H4 (cell line): Measurements from ENCODE around the gene PAH. TPM values are rescaled to one million over a fixed set of nuclear protein-coding genes. Genes with fewer than 3 reads are reported as not detected.
"Not testable (repeated sequence)": the region's sequence is repeated elsewhere in the genome, so short reads cannot be mapped to it uniquely, and the experiment has no call there.

Experiments
- DNase-seq: peaks from one replicate; pipeline ENCODE4 v3.0.0-alpha.2; 2015; ENCODE audit warnings: low spot score
- total RNA-seq: library from RNA; depleted of rRNA; stranded (reverse); fragments of >200 nt; shearing (Covaris generic); gene quantifications from 2 replicates; pipeline ENCODE4 v1.2.3, GENCODE V29; 2014

Gene PAH
- total RNA-seq, 1 experiment from 2014 or later = 0.37 TPM

DNA sequence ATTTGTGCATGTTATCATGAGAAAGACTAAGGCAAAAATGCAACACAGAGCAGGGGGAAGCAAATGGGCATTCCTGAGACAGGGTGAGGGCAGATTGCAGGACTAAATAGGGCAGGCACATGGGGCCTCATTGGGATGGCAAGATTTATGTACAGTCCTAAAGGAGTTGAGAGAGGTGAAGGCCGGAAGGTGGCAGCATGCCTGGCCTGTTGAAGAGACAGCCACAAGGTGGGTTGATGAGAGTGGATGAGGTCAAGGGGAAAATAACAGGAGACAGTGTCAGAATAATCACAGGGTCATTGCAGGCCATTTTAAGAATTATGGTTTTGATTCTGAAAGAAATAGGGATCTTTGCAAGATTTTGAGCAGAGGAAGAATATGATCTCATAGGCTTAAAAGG lies 21.0 kb downstream of the PAH start:
- DNase-seq = no peak

DNA sequence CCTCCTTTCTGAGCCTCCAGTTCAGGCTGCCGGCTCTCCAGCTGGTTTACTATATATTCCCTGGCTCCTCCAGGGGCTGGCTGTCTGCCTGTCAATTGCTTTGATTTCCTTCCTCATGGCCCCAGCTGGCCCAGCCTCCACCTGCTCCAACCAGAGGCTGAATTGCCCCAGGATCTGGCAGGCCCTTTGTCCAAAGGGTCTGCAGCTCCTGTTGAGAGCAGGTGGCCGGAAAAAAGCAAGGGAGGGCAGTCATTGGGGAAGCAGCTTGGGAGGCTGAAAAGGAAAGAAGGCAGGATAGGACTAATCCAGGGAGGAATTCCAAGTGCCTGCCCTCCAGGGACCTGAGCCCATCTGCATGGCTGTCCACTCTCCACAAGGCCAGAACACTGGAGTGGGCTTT lies 25.3 kb downstream of the PAH start:
- DNase-seq = no peak

DNA sequence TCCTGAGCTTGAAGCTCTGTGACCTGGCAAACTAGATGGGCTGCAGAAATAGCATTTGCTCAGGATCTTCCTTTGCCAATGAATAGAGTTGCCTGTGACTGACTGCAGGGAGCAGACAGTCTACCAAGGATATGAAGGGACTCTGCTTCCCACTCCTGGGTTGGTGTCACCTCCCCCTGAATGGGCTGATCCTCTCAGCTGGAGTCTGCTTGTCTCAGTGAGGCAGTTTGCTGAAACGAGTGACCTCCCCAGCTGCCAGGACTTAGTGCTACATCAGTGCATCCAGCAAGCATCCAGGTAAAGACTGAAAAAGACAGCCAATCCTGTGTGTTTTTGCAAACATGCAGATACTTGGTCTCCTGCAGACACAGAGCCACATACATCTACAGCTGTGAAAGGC lies 28.5 kb downstream of the PAH start:
- DNase-seq = no peak

DNA sequence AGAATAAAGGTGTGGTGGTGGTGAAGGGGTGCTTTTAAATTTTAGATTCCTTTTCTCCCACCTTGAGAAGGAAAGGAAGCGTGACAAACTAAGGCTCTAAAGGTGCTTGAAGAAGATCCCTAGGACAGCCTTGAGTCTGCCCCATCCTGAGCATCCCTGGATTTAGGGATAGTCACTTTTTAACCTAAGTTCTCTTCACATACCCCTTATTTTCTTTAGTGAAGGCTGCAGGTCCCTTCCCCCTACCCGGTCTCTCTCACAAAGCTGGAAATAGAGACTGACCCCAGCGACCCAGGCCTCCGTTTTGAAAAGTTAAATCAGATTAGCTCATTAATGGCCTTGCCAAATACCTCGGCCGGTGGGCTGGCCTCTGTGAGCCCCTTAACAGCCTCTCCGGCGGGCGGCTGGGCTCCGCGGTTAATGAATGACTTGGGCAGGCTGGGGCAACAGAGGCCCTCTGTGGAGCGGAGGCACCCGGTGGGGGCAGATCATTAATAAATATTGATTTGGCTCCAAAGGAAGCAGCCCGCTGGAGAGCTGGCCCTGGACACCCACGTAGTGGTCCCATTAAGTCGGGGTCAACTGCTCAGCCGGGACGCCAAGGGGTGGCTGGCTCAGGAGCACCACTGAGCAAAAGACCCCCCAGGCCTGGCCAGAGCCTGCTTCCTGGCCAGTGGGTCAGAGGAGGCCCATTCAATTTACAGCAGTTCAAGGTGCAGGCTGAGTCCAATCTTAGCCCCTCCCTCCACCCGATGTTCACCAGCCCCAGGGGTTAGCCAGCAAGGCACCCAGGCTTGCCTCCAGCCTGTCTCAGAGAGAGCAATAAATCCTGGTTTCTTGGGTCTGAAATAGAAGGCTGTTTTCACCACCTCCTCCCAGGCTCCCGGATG lies 31.8 kb downstream of the PAH start:
- DNase-seq = no peak

GRCh38 chr12:102883204-102883799 lies 33.7 kb downstream of the PAH start:
- DNase-seq = peak; percentile 37

- DNase-seq = no peak
Observed at GRCh38 chr12:102880783-102881182, 36.3 kb downstream of the PAH start.

DNA sequence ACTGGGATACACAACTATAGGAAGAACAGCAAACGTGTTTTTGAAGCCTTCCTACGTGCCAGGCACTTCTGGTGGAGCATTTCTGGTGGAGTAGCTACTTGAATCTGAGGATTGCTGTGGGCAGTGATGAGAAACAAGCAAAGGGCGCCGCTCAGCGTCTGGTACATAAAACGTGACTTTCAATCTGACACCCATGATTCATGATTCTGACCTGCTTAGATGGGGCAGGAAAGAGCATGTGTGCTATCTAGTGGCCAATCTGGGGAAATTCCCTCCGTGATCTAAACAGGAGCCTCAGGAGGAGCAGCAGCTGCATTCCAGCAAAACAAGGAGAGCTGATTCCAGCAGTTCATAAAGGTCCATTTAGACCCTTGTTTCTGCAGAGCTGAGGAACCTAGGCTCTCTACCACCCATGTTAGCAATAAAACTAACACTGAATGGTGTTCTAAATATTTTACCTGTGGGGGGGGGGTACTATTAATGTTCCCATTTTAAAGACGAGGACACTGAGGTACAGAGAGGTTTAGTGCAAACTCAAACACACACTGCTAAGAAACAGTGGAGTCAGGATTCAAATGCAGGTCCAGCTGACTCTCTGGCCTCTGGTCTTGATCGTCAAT lies 37.8 kb downstream of the PAH start:
- DNase-seq = peak; percentile 90

- peak; percentile 34 for DNase-seq
Observed at GRCh38 chr12:102876883-102877282, 40.2 kb downstream of the PAH start.

DNA sequence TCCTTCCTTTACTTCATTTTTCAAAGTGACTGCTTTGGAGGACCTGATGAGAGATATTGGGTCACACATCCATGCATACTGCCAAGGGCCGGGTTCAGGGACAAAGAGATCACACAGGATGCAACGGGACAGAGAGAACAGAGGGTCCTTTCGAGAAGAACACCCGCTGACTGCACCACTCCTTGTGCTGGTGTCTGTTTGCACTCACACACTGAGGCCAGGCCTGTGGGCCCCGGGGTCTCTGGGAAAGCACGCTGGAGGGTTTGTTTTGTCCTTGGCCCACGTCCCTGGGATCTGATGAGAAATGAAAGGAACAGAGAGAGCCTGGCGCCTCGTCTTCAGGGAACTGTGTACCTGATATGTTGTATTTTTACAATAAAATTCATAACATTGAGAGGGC lies 42.2 kb downstream of the PAH start:
- DNase-seq = no peak

DNA sequence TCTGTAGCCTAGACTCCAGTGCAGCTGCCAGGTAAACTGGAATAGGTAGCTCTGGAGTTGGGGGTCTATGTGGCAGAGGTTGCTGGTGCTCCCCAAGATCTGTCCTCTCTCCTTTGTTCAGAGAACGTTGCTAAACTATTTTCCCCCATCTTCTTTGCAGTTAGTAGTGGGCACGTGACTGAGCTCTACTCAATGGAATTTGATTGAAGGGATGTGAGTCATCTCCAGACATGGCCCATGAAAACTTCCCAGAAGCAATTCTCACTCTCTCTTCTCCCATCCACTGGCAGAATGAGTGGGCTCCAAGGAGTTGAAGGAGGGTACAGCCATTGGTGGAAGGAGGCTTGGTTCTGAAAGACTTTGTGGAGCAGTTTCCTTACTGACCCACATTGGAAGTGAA lies 44.0 kb downstream of the PAH start:
- no peak for DNase-seq

- DNase-seq = no peak
Observed at GRCh38 chr12:102871014-102871413, 46.0 kb downstream of the PAH start.

DNA sequence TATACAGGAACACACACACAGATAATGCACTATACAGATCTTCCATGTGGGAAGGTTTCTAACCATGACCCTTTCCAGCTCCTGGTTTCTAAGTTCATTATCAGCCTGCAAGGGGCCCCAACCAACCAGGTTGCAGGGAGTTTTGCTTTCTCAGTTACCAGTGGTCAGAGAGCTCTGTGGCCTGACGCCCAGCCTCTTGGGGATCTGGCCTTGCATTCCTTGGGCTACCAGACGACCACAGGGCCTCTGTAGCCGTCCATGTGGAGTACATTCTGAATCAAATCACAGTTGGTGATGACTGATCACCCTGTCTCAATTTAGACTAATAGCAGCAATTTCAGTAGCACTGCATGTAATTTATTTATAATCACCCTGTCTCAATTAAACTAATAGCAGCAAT lies 47.5 kb downstream of the PAH start:
- no peak for DNase-seq

GRCh38 chr12:102865821-102866615 lies 51.0 kb downstream of the PAH start:
- DNase-seq = no peak

DNA sequence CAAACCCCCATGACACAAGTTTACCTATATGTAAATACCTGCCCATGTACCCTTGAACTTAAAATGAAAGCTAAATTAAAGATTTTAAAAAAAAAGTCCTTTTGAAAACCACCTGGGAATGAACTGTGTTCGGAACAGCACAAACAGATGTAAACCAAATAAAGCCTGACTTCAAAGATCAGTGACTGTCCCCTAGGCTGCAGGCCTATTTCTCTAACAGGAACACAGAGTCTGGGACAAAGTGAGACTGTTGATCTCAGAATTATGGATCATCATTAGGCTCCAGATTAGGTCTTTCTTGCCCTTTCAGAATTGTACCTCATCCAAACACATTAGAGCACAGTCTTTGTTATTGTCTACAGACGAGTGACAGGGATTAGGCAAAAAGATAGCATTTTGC lies 54.6 kb downstream of the PAH start:
- no peak for DNase-seq

DNA sequence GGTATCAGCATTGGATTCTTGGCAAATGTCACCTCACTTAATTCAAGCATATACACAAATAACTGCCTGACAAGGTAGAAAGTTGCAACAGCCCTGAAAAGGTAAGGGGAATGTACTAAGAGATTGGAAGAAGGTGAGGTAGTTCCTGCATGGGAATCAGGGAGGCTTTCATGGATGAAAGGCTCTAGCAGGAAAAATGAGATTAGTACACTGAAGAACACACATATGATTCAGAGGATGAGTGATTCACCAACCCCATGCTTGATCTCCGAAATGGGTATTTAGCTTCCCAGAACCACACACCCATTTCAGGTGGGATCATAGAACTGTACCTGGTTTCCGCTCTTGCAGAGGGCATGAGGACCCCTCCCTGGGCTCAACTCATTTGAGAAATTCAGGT lies 65.8 kb downstream of the PAH start:
- no peak for DNase-seq

- no peak for DNase-seq
Observed at GRCh38 chr12:102849722-102850447, 67.2 kb downstream of the PAH start.

- DNase-seq = no peak
Observed at GRCh38 chr12:102848832-102849231, 68.2 kb downstream of the PAH start.

DNA sequence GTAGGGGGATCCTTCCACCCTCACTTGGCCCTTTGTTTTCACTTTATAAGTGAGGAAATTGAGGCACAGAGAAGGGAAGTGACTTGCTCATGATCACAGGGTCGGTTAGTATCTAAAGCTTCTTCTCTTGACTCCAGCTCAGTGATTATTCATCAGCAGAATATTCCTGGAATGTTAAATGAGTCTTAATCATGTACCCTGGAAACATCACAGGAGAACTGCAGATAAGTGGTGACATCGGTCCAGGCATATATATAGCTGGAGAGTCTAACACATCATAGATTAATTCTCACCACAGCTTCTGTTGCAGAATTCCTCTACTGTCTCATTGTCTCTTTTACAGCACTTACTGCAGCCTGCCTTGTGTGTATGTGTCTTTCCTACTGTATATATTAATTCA lies 69.9 kb downstream of the PAH start:
- DNase-seq = no peak

DNA sequence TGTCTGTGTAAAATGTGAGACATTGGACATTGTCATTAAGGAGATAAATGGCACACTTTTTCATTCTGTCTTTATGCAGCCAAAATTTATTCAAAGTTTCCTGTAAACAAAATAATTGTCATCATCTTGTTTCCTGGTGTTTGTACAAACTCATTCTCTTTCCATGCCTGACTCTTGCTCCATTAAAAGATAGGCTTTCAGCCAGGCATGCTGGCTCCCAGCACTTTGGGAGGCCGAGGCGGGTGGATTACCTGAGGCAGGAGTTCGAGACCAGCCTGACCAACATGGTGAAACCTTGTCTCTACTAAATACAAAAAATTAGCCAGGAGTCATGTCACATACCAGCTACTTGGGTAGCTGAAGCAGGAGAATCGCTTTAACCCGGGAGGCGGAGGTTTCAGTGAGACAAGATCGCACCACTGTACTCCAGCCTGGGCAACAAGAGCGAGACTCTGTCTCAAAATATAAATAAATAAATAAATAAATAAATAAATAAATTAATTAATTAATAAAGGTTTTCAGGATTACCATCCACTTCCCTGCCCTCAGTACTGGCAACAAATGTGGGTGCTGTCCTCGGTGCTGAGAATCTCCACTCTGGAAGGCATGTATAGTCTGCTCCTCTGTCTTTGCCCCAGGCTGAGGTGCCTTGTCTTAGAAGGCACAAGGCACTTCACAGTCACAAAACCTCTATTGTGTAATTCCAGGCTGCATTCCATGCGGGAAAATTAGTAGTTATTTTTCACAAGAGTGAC lies 83.2 kb downstream of the PAH start:
- no peak for DNase-seq

GRCh38 chr12:102832826-102833225 lies 84.2 kb downstream of the PAH start:
- DNase-seq = not testable (repeated sequence)
